DND-41 (cell line): Measurements from ENCODE around the gene ADCY4.

Experiments
- EZH2 ChIP-seq: IDR thresholded peaks from 3 replicates; pipeline ENCODE4 v1.6.1; 2012; ENCODE audit warnings: borderline replicate concordance, low read depth, mild to moderate bottlenecking, moderate library complexity, low read length, inconsistent platforms; ENCODE audit not compliant: severe bottlenecking
- TF ChIP-seq, protein P1 (sequence below): IDR thresholded peaks from 2 replicates; pipeline ENCODE4 v1.5.1; 2012; ENCODE audit warnings: borderline replicate concordance, low read length, moderate library complexity, mild to moderate bottlenecking; ENCODE audit not compliant: poor library complexity, severe bottlenecking; ENCODE audit errors: extremely low read depth

DNA sequence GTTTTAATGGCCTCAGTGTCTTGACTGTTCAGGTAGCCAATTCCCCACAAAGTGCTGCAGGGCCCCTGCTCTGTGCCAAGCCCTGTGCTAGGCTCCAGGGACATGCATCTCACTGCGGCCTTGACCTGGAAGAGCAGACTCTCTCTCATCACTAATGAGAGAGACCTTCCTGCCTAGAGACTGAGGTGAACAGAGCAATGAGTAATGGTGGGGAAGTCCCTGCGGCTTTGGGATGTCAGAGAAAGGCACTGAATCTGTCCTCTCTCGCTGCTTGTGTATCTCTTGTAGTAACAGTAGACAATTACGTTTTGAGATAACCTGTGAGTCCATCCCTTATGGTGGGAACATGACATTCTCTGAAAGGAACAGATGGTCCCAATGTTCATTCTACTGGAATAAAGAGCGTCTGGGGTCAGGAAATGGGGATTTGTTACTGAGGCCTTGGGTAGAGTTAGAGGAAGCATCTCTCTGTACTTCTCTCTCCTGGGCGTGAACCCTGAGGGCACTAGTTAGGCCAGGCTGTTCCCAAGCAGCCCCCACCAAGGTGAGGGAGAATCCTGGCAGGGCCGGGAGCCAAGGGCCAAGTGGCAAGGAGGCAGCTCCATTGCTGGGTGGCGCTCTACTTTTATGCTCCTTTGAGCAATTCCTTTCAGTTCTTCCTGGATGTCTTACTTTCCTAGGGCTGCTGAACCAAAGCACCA lies 46.6 kb upstream of the ADCY4 start:
- TF ChIP-seq, protein P1, sequence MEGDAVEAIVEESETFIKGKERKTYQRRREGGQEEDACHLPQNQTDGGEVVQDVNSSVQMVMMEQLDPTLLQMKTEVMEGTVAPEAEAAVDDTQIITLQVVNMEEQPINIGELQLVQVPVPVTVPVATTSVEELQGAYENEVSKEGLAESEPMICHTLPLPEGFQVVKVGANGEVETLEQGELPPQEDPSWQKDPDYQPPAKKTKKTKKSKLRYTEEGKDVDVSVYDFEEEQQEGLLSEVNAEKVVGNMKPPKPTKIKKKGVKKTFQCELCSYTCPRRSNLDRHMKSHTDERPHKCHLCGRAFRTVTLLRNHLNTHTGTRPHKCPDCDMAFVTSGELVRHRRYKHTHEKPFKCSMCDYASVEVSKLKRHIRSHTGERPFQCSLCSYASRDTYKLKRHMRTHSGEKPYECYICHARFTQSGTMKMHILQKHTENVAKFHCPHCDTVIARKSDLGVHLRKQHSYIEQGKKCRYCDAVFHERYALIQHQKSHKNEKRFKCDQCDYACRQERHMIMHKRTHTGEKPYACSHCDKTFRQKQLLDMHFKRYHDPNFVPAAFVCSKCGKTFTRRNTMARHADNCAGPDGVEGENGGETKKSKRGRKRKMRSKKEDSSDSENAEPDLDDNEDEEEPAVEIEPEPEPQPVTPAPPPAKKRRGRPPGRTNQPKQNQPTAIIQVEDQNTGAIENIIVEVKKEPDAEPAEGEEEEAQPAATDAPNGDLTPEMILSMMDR: no peak
- no peak for TF ChIP-seq EZH2
